ENCODE data around the gene UROS. TPM values are rescaled to one million over a fixed set of nuclear protein-coding genes. Genes with fewer than 3 reads are reported as not detected.

The UROS gene
- polyA plus RNA-seq, 1 experiment = 56.6 TPM

DNA sequence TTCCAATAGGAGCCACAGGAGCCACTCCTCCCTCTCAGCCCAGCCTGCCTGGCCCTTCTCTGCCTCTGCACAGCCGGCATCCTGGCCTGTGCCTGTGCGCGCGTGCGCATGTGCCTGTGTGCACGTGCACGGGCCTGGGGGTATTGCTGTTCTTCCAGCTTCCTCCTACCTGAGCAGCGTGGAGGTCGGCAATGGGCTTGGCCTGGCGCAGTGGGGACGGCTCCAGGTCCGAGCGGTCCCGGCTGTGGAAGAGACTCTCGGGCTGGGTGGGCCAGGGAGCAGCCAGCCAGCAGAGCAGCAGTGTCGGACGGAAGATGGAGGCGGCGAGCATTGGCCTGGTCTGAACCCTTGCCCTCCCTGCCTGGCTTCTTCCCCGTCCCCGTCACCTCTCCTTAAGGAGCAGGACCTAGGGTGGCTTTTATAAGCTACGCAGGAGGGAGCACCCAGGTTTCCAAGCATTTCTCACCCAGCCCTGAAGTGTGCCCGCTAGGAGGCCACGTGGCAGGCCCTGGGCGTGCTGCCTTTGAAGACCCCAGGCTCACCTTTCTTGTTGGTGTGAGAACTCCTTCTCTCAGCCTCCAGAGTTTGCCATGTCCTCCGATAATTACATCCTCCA lies 47.5 kb downstream of the UROS start, which contains the start of gene MMP21:
TSS of gene MMP21 (minus strand) at position 331 of the 616 bp plus-strand sequence. CDS start at position 331, 0 bp downstream.
- ChIA-PET POLR2A (no interaction called here), CTCF (no interaction called here)
- Histone ChIP-seq H3K27me3 (ENCODE audit: control insufficient read depth, insufficient read depth, low read length) (no peaks in the 10 kb centered on the region), H3K36me3 (ENCODE audit: control insufficient read depth, insufficient read depth, low read length) (no peaks in the 10 kb centered on the region), H3K4me3 (ENCODE audit: low read depth, low read length) (no peak within 1 kb of the TSS)
- TF ChIP-seq, protein P1, sequence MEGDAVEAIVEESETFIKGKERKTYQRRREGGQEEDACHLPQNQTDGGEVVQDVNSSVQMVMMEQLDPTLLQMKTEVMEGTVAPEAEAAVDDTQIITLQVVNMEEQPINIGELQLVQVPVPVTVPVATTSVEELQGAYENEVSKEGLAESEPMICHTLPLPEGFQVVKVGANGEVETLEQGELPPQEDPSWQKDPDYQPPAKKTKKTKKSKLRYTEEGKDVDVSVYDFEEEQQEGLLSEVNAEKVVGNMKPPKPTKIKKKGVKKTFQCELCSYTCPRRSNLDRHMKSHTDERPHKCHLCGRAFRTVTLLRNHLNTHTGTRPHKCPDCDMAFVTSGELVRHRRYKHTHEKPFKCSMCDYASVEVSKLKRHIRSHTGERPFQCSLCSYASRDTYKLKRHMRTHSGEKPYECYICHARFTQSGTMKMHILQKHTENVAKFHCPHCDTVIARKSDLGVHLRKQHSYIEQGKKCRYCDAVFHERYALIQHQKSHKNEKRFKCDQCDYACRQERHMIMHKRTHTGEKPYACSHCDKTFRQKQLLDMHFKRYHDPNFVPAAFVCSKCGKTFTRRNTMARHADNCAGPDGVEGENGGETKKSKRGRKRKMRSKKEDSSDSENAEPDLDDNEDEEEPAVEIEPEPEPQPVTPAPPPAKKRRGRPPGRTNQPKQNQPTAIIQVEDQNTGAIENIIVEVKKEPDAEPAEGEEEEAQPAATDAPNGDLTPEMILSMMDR (IDR thresholded peaks at IDR 0.05; ENCODE audit: insufficient read depth, low read depth, low read length) = no peak
- no peak for DNase-seq (ENCODE audit: low read depth)

DNA sequence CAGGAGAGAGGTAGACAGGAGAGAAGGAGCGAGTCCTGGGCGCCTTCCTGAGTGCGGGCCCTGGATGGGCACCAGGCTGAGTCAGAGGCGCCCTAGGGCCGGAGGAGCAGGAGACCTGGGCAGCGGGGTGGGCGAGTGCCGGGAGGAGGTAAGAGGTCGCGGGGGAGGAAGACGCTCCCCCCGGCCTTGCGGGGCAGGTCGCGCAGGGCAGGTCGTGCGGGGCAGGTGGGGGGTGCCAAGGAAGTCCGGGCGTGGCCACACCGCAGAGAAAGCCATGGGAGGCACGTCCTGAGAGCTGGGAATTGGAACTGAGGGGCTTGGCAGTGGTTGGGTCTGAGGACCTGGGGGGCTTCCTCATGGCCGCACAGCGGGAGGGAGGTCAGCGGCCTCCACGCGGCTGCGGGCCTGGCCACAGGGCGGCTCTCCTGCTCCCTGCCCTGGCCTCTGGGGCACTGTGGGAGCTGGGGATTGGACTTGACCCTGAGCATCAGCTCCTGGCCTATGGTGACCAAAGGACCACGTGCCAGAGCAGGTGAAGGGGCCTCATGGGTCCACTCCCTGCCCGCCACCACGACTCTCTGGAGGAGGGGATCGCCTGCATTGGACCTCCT lies 48.4 kb downstream of the UROS start:
- TF ChIP-seq, protein P1 (IDR thresholded peaks at IDR 0.05; ENCODE audit: insufficient read depth, low read depth, low read length) = no peak
- Histone ChIP-seq H3K27me3 (ENCODE audit: control insufficient read depth, insufficient read depth, low read length) (no peaks in the 10 kb centered on the region), H3K4me3 (ENCODE audit: low read depth, low read length) (no peak overlapping the region), H3K36me3 (ENCODE audit: control insufficient read depth, insufficient read depth, low read length) (no peaks in the 10 kb centered on the region)
- ChIA-PET POLR2A (no interaction called here), CTCF (no interaction called here)
- no peak for DNase-seq (ENCODE audit: low read depth)

DNA sequence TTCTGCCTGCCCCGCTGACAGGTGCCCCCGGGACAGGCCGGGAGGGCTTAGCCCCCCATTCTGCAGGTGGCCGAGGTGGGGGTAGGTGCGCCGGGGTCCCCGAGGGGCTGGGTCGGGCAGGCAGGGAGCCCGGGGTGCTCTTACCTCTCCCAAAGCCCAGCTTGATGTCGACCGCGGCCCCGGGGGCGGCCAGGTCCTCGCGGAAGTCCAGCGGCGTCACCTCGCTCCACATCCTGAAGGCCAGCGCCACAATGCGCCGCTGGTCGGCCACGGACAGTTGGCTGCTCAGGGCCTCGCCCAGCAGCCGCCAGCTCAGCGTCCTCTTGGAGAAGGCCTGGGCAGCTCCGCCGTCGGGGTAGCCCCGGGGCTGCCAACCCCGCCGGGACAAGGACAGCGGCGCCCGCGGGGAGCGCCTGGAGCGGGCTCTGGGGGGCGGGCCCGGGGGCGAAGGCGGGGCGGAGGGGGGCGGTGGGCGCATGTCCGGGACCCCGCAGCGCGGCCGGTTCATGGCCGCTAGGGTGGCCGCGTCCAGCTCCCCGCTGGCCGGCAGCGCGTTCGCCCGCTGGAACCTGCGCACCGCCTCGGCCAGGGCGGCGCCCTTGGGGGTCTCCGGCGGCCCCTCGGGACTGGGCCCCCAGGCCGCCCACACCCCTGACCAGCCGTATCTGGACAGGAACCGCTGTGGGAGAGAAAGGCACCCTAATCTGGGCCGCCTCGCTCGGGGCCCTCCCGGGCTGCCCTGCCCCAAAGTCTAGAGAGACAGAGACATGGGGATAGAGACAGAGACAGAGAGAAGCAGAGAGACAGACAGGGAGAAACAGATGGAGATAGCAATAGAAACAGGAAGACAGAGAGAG lies 49.1 kb downstream of the UROS start:
- ChIA-PET POLR2A (no interaction called here), CTCF (no interaction called here)
- Histone ChIP-seq H3K27me3 (ENCODE audit: control insufficient read depth, insufficient read depth, low read length) (no peaks in the 10 kb centered on the region), H3K4me3 (ENCODE audit: low read depth, low read length) (no peak overlapping the region), H3K36me3 (ENCODE audit: control insufficient read depth, insufficient read depth, low read length) (no peaks in the 10 kb centered on the region; the same call in 1 of the 2 replicates)
- DNase-seq (ENCODE audit: low read depth) = no peak
- TF ChIP-seq, protein P1 (IDR thresholded peaks at IDR 0.05; ENCODE audit: insufficient read depth, low read depth, low read length) = no peak

DNA sequence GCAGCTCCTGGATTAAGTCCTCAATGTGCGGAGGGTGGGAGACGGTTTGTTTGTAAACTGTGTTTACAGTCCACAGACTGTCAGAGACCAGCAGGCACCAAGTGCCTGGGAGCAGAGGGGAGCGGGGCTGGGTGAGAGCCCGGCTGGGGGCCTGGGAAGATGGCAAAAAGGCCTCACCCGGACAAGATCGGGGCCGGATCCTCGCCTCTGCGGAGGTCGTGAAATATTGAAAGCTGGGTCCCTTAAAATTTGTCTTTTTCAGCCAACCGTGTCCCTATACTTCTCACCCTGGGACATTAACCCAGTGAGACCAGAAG lies 50.2 kb downstream of the UROS start:
- DNase-seq (ENCODE audit: low read depth) = no peak
- ChIA-PET POLR2A (no interaction called here), CTCF (no interaction called here)
- TF ChIP-seq, protein P1 (IDR thresholded peaks at IDR 0.05; ENCODE audit: insufficient read depth, low read depth, low read length) = no peak
- Histone ChIP-seq H3K27me3 (ENCODE audit: control insufficient read depth, insufficient read depth, low read length) (no peaks in the 10 kb centered on the region), H3K36me3 (ENCODE audit: control insufficient read depth, insufficient read depth, low read length) (no peaks in the 10 kb centered on the region; the same call in 1 of the 2 replicates), H3K4me3 (ENCODE audit: low read depth, low read length) (no peak overlapping the region)

DNA sequence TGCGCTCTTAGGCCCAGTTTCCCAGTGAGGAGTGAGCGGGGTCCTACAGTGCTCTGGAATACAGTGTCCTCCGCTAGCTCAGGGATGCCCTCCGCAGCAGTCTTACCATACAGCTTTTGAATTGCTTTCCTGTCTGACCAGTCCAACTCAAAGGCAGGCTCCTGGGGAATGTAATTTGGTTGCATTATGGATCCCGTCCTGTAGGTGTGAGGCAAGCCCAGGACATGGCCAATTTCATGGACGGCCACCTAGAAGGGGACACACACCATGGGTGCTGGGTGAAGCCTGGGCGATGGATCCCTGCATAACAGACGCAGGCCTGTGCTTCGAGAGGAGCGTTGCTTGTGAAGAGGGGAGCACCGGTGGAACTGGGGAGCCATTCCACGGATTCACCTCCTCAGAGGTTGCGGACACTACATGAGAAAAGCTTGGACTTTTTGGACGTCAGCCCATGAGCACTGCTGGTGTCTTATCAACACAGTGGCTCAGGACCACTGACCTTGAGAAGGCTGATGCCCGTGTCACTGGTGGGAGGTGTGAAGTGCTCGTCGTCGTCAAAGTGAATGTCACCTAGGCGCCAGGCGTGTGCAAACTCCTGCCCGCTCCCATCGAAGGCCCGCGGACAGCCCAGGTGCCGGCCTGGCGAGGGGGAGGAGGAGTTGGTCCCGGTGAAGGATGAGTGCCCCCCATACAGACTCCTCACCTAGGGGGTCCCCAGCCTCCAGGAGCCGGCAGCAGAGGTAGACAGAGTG lies 50.8 kb downstream of the UROS start:
- TF ChIP-seq, protein P1 (IDR thresholded peaks at IDR 0.05; ENCODE audit: insufficient read depth, low read depth, low read length) = no peak
- no peak for DNase-seq (ENCODE audit: low read depth)
- ChIA-PET POLR2A (no interaction called here), CTCF (no interaction called here)
- Histone ChIP-seq H3K4me3 (ENCODE audit: low read depth, low read length) (no peak overlapping the region), H3K36me3 (ENCODE audit: control insufficient read depth, insufficient read depth, low read length) (no peaks in the 10 kb centered on the region; the same call in 1 of the 2 replicates), H3K27me3 (ENCODE audit: control insufficient read depth, insufficient read depth, low read length) (no peaks in the 10 kb centered on the region)

All from BJ (cell line).